ENCODE measurements around the gene SPSB4.

GRCh38 chr3:141051443-141052200 lies 475 bp downstream of the SPSB4 start:
- TF ChIP-seq POLR2AphosphoS5 (IDR thresholded peaks at IDR 0.05): no peak
- TF ChIP-seq CTCF (IDR thresholded peaks at IDR 0.05): no peak

Measured in transverse colon (tissue), 4 donors.